ENCODE measurements around the gene NKAPD1.

- TF ChIP-seq SMC3 (IDR thresholded peaks at IDR 0.05; ENCODE audit: borderline replicate concordance, low read length): no peak
- TF ChIP-seq SIX5 (IDR thresholded peaks at IDR 0.05; ENCODE audit: low read depth, low read length, severe bottlenecking): no peak
- TF ChIP-seq ZNF592 (IDR thresholded peaks at IDR 0.05): no peak
- TF ChIP-seq POLR2A (IDR thresholded peaks at IDR 0.05; ENCODE audit: low read depth, low read length): no peak
- no peak for TF ChIP-seq NR2C2 (IDR thresholded peaks at IDR 0.05; ENCODE audit: borderline replicate concordance, control insufficient read depth, insufficient read length, low read depth)
- no peak for TF ChIP-seq CTCF (IDR thresholded peaks at IDR 0.05 in 2 of 3, conservative IDR thresholded peaks at IDR 0.05 in 1 of 3; ENCODE audit: control insufficient read depth in 2 of 3, extremely low read depth in 1 of 3, insufficient read depth in 1 of 3, low read depth in 3 of 3, low read length in 3 of 3)
- TF ChIP-seq PML (IDR thresholded peaks at IDR 0.05; ENCODE audit: low read length): no peak
- TF ChIP-seq USF2 (IDR thresholded peaks at IDR 0.05; ENCODE audit: borderline replicate concordance, low read depth, low read length): no peak
Measured at GRCh38 chr11:112049777-112050176, 24.3 kb upstream of the NKAPD1 start.

Data from GM12878 (cell line).